ENCODE measurements around the gene MALT1. TPM values are rescaled to one million over a fixed set of nuclear protein-coding genes. Genes with fewer than 3 reads are reported as not detected.

The MALT1 gene
- total RNA-seq, 6 experiments from 2014 or later = 9.2 to 16.0 (median 10.2) TPM

DNA sequence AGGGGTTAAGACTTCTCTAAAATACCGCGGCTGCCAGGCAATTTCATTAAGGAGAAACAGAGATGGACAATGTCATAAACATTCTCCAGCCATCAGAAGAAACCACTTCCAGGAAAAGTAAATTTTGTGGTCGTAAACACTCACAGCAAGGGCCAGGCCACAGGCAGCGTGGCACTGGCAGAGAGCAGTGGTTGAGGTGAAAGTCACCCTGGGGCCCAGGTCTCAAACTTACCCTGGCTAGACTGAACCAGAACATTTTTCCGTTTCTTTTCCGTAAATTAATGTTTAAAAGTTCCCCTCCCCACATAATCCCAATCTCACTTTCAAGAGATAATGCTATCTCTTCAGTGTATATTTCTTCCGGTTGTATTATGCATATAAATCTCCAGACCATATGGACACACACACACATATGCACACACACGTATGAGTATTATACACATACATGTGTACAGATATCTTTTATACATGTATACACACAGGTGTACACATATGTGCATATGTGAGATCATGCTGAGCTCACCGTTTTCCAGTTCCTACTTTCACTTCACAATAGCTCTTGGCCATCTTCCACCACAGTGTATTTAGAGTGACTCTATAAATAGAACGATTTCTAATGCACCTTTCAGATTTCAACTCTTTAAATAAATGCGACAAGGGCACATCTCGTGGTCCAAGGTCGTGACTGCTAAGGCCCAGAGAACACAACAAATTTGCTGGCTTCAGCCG lies 90.1 kb downstream of the MALT1 start:
- H3K4me1 ChIP-seq = peaks cover 0 to 9% (median 0%) of the 10 kb centered on the region in 4 donors
- no peak overlapping the region for H3K4me3 ChIP-seq
- TF ChIP-seq POLR2A (IDR thresholded peaks at IDR 0.05) = no peak
- TF ChIP-seq, protein P1, sequence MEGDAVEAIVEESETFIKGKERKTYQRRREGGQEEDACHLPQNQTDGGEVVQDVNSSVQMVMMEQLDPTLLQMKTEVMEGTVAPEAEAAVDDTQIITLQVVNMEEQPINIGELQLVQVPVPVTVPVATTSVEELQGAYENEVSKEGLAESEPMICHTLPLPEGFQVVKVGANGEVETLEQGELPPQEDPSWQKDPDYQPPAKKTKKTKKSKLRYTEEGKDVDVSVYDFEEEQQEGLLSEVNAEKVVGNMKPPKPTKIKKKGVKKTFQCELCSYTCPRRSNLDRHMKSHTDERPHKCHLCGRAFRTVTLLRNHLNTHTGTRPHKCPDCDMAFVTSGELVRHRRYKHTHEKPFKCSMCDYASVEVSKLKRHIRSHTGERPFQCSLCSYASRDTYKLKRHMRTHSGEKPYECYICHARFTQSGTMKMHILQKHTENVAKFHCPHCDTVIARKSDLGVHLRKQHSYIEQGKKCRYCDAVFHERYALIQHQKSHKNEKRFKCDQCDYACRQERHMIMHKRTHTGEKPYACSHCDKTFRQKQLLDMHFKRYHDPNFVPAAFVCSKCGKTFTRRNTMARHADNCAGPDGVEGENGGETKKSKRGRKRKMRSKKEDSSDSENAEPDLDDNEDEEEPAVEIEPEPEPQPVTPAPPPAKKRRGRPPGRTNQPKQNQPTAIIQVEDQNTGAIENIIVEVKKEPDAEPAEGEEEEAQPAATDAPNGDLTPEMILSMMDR (IDR thresholded peaks at IDR 0.05) = no peak
- H3K9me3 ChIP-seq = no peaks in the 10 kb centered on the region
- no peaks in the 10 kb centered on the region for H3K27me3 ChIP-seq
- WGBS (ENCODE audit: insufficient coverage, low coverage, low lambda C conversion rate, missing lambda C conversion rate) = 42% methylated on average over 14 of the region's 14 CpGs
- H3K27ac ChIP-seq = no peak overlapping the region
- peak; percentile 21 to 67 (median 48) for ATAC-seq
- intact Hi-C loops (cut with DNase I) = loop anchor here (5.0 to 10.0 kb wide), 3 partner anchors 227 to 267 kb away; no protein-coding TSS in a partner anchor
- no peaks in the 10 kb centered on the region for H3K36me3 ChIP-seq
- no peak for DNase-seq

DNA sequence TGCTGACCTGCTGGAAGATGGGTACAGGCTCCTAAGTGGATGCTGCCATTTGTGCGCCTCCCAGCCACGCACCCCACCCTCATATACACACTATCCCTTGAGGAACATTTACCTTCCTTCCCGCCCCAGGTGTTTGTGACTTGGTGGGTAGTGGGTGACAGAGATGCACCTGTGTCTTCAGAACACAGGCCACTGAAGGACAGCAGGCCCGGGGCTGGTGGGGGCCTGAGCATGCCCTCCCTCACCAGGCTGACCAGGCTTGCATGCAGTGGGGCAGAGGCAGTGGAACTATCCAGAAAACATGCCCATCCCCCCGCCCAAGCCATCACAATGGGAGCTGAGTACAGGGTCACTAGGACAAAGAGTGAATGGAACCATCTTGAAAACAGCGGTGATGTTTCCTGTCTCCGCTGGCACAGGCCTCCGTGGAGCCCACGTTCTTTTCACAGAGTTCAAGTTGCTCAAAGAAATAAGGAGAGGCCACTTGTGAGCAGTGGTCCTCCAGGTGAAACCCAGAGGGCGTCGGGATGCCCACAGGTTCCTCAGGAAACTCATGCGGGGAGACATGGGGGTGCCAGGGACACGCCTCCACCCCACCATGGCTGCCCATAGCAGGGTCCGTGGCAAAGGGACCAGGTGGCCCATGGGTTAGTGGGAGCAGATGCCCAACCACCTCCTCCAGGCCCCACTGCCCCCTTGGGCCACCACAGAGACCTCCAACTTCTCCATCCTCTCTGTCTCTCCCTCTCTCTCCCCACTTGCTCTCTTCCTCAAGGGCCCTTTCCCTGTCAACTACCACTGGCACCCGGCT lies 90.9 kb downstream of the MALT1 start:
- H3K4me1 ChIP-seq = peaks cover 0 to 9% (median 0%) of the 10 kb centered on the region in 4 donors
- 83% methylated on average over 6 of the region's 15 CpGs for WGBS (ENCODE audit: insufficient coverage, low coverage, low lambda C conversion rate, missing lambda C conversion rate)
- no peaks in the 10 kb centered on the region for H3K27me3 ChIP-seq
- no peak overlapping the region for H3K27ac ChIP-seq
- no peaks in the 10 kb centered on the region for H3K36me3 ChIP-seq
- intact Hi-C loops (cut with DNase I) = loop anchor here (5.0 to 10.0 kb wide), 3 partner anchors 227 to 267 kb away; no protein-coding TSS in a partner anchor
- no peaks in the 10 kb centered on the region for H3K9me3 ChIP-seq
- TF ChIP-seq, protein P1 (IDR thresholded peaks at IDR 0.05) = no peak
- TF ChIP-seq POLR2A (IDR thresholded peaks at IDR 0.05) = no peak
- DNase-seq = no peak
- no peak for ATAC-seq
- no peak overlapping the region for H3K4me3 ChIP-seq

DNA sequence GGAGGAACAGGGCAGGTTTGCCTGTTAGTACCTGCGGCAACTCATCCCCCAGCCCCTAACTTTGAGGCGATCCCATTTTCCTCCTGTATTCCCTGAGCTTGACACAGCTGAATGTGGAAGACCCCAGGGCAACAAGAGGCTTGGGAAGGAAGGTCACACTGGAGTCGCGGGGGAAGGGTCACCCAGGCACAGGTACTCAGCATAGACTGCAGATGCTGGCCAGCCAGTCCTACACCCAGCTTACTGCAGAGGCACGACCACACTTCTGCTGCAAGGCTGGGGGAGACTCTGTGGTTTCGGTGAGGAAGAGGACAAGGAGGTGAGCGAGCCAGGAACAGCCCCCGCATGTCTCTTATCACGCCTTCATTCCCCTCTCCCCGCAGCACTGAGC lies 91.5 kb downstream of the MALT1 start:
- TF ChIP-seq, protein P1 (IDR thresholded peaks at IDR 0.05) = no peak
- TF ChIP-seq POLR2A (IDR thresholded peaks at IDR 0.05) = no peak
- Histone ChIP-seq H3K9me3 (no peaks in the 10 kb centered on the region), H3K36me3 (no peaks in the 10 kb centered on the region), H3K4me3 (no peak overlapping the region), H3K27ac (no peak overlapping the region), H3K27me3 (no peaks in the 10 kb centered on the region), H3K4me1 (peaks cover 0 to 9% (median 0%) of the 10 kb centered on the region in 4 donors)
- ATAC-seq = no peak
- WGBS (ENCODE audit: insufficient coverage, low coverage, low lambda C conversion rate, missing lambda C conversion rate) = 77% methylated on average over 3 of the region's 10 CpGs
- no peak for DNase-seq
- intact Hi-C loops (cut with DNase I) = loop anchor here (5.0 to 10.0 kb wide), 3 partner anchors 228 to 268 kb away; no protein-coding TSS in a partner anchor

DNA sequence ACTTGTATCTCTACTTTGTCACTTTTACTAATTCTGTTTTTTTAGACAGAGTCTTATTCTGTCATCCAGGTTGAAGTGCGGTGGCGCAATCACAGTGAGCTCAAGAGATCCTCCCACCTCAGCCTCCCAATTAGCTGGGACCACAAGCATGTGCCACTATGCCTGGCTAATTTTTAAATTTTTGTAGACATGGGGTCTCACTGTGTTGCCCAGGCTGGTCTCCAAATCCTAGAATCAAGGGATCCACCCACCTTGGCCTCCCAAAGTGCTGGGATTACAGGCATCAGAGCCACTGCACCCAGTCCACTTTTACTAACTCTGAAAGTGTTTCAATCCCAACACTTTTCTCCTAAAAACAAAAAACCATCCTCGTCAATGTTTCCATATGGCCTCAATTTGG lies 94.9 kb downstream of the MALT1 start:
- no peak overlapping the region for H3K27ac ChIP-seq
- H3K36me3 ChIP-seq = no peaks in the 10 kb centered on the region
- DNase-seq (peak in 1 of 3 donors; percentile 20), ATAC-seq (no peak)
- H3K4me1 ChIP-seq = peaks cover 0 to 16% (median 2%) of the 10 kb centered on the region in 4 donors
- H3K4me3 ChIP-seq = no peak overlapping the region
- no peaks in the 10 kb centered on the region for H3K27me3 ChIP-seq
- 56% methylated on average over 3 of the region's 3 CpGs for WGBS (ENCODE audit: insufficient coverage, low coverage, low lambda C conversion rate, missing lambda C conversion rate)
- H3K9me3 ChIP-seq = no peaks in the 10 kb centered on the region
- intact Hi-C loops (cut with DNase I) = loop anchor here (10.0 kb wide), 2 partner anchors 231 to 271 kb away; no protein-coding TSS in a partner anchor
- no peak for TF ChIP-seq POLR2A (IDR thresholded peaks at IDR 0.05)
- TF ChIP-seq, protein P1 (IDR thresholded peaks at IDR 0.05) = no peak
